GM19324 (cell line): Measurements from ENCODE around the gene MTCH2.

Source experiments
- ATAC-seq: cut with Tn5 transposase; IDR thresholded peaks from one replicate; pipeline ENCODE4 v1.9.1; 2021; ENCODE audit warnings: mild to moderate bottlenecking, moderate library complexity; ENCODE audit not compliant: unreplicated experiment, low FRiP score

The MTCH2 gene

GRCh38 chr11:47592251-47592650 lies 50.1 kb downstream of the MTCH2 start:
- ATAC-seq = no peak

- ATAC-seq = no peak
Measured at GRCh38 chr11:47591764-47592163, 50.6 kb downstream of the MTCH2 start.

GRCh38 chr11:47589977-47590861 lies 52.1 kb downstream of the MTCH2 start:
- ATAC-seq = no peak

GRCh38 chr11:47589584-47589976 lies 52.8 kb downstream of the MTCH2 start:
- no peak for ATAC-seq

- no peak for ATAC-seq
Measured at GRCh38 chr11:47589118-47589517, 53.2 kb downstream of the MTCH2 start.

GRCh38 chr11:47587723-47588326 lies 54.5 kb downstream of the MTCH2 start:
- no peak for ATAC-seq

- ATAC-seq = no peak
Measured at GRCh38 chr11:47587039-47587716, 55.2 kb downstream of the MTCH2 start.

- ATAC-seq = no peak
Measured at GRCh38 chr11:47586098-47586855, 56.1 kb downstream of the MTCH2 start, which contains the start of gene FAM180B. Gene FAM180B, plus strand, starts transcription at chr11:47586678. Its CDS starts 91 bp downstream, at chr11:47586769.

GRCh38 chr11:47583844-47584243 lies 58.5 kb downstream of the MTCH2 start:
- no peak for ATAC-seq

GRCh38 chr11:47578524-47579494 lies 63.5 kb downstream of the MTCH2 start, which contains the start of the genes KBTBD4 and NDUFS3:
Gene KBTBD4, minus strand, starts transcription at chr11:47578970. Its CDS starts 19 bp downstream, at chr11:47578951.
Gene NDUFS3, plus strand, starts transcription at chr11:47579074. Its CDS starts 18 bp downstream, at chr11:47579092.
- ATAC-seq = peak; percentile 94

GRCh38 chr11:47577460-47578041 lies 64.8 kb downstream of the MTCH2 start:
- no peak for ATAC-seq

- ATAC-seq = no peak
Measured at GRCh38 chr11:47573321-47573720, 69.0 kb downstream of the MTCH2 start.

- ATAC-seq = no peak
Measured at GRCh38 chr11:47572715-47573255, 69.6 kb downstream of the MTCH2 start.

- ATAC-seq = no peak
Measured at GRCh38 chr11:47571895-47572294, 70.5 kb downstream of the MTCH2 start.

- ATAC-seq = no peak
Measured at GRCh38 chr11:47571357-47571729, 71.0 kb downstream of the MTCH2 start.

- no peak for ATAC-seq
Measured at GRCh38 chr11:47570651-47571356, 71.6 kb downstream of the MTCH2 start.

- ATAC-seq = no peak
Measured at GRCh38 chr11:47569646-47570045, 72.7 kb downstream of the MTCH2 start.
